K562 treated with DMSO at 1 percent for 12 hours (cell line): Measurements from ENCODE around the gene TP53I13. TPM values are rescaled to one million over a fixed set of nuclear protein-coding genes. Genes with fewer than 3 reads are reported as not detected.

Experiments
- total RNA-seq: library from RNA; unstranded; fragments of 300-600 nt; gene quantifications from 2 replicates; pipeline ENCODE4 v1.2.3, GENCODE V29; 2022; ENCODE audit not compliant: insufficient read depth

The TP53I13 gene, protein sequence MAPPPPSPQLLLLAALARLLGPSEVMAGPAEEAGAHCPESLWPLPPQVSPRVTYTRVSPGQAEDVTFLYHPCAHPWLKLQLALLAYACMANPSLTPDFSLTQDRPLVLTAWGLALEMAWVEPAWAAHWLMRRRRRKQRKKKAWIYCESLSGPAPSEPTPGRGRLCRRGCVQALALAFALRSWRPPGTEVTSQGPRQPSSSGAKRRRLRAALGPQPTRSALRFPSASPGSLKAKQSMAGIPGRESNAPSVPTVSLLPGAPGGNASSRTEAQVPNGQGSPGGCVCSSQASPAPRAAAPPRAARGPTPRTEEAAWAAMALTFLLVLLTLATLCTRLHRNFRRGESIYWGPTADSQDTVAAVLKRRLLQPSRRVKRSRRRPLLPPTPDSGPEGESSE
- total RNA-seq, result 66.2 and 82.0 TPM in 2 replicates

DNA sequence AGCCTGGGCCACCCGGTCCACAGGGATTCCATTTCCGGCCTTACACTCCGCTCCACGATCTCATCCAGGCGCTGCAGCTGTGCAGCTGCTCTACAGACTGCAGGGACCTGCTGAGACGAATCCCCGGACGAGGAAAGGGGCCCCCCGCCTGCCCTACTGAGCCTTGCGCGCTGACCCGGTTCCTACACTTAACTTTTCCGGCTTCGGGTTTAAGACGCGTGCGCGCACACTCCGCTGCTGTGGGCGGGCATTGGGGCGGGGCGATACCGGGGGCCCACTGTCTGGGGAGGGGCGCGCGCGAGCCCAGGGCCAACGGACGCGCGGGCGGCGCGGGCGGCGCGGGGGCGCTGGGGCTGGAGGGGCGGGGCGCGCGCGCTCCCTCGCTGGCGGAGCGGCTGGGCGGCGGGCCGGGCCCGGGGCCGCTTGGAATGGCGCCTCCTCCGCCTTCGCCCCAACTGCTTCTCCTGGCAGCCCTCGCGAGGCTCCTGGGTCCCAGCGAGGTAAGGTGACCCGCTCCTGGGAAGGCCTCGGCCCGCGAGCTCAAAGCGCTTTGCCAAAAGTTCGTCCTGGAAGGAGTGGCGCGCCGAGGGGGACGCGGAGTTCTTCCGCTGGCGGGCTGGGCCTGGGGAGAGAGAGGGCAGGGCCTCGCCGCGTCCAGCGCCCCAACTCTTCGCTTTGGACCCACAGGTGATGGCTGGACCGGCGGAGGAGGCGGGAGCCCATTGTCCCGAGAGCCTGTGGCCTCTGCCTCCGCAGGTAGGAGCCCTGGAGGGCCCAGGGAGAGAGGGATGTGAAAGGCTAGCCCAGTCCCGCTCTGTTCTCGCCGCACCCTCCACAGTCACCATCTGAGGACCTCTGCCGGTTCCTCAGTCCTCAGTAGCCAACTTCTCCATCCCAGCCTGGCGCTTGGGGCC, at the start of gene TP53I13:
Gene TP53I13, plus strand, starts transcription at position 371 of the 914 bp plus-strand sequence. Its CDS starts 58 bp downstream, at position 429.

GRCh38 chr17:29566473-29567303, 1.8 kb upstream of the TP53I13 start, which contains the start of gene ABHD15:
ABHD15 (minus strand) TSS chr17:29567037; CDS start chr17:29566966, 71 bp downstream.

DNA sequence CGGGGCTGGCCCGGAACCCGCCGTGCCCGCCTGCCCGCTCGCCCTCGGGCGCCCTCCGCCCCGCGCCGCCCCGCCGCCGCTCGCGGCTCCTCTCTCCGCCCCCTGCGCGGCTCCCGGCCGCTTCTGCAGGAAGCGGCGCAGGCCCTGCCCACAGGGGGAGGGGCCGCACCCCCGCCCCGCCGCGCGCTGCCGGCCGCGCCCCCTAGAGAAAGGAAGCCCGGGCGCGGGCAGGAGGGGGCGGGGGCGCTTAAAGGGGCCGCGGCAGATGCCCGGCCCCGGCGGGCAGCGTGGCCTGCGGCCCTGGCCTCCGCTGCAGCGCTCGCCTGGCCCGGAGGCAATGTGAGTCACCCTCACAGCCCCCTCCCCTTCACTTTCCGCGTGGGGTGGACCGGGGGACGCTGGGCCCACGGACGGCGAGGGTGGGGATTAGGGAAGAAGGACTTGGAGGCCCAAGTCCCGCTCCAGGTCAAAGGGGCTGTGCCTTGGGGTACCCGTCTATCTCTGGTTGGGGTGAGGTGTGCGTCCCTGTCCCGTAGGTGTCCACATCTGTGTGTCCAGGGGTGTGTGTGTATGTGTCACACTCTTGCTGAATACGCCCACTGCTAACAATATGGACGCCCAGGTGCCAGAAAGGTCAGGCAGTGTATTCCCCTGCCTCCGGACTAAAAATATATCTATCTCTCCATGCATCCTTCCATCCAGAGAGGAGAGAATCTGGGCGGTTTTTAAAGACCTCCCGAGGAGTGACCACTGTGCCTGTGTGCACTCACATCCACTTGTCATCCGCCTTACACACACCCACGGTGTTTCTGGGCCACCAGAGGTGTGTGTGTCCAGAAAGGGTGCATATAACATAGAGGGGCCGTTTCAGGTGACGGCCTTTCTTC, 21.3 kb downstream of the TP53I13 start, which contains the start of gene GIT1:
Gene GIT1, minus strand, starts transcription at position 125 of the 887 bp plus-strand sequence. CDS start 270 bp downstream, outside the sequence.

GRCh38 chr17:29592850-29593551, 24.5 kb downstream of the TP53I13 start, which contains the start of gene ANKRD13B:
ANKRD13B (plus strand) TSS chr17:29593132; CDS start chr17:29593622, 490 bp downstream.

Other genes with a start within 250 kb of the TP53I13 start
- gene TAOK1, start 178.3 kb upstream of the TP53I13 start, total RNA-seq, result 2.8 and 15.1 TPM in 2 replicates
- gene ABHD15, start 1.7 kb upstream of the TP53I13 start, total RNA-seq, result 7.8 and 12.2 TPM in 2 replicates
- 29.5 and 48.6 TPM in 2 replicates for gene GIT1, start 20.9 kb downstream of the TP53I13 start, total RNA-seq
- gene ANKRD13B, start 24.4 kb downstream of the TP53I13 start, total RNA-seq, result 4.0 and 9.5 TPM in 2 replicates
- gene CORO6, start 54.2 kb downstream of the TP53I13 start, total RNA-seq, result 3.5 and 10.9 TPM in 2 replicates